ENCODE data around the gene FBH1. TPM values are rescaled to one million over a fixed set of nuclear protein-coding genes. Genes with fewer than 3 reads are reported as not detected.

The FBH1 gene
- total and polyA plus RNA-seq, 4 donors = 39.4 to 93.2 (median 63.8) TPM

- WGBS, 2 donors = 86 to 91% methylated on average over 5 of the region's 5 CpGs
- Histone ChIP-seq H3K4me1 (ENCODE audit: control insufficient read depth in 5 of 5, insufficient read depth in 5 of 5, low read length in 5 of 5) (peaks cover 0 to 2% (median 0%) of the 10 kb centered on the region in 5 donors), H3K27me3 (ENCODE audit: control insufficient read depth in 3 of 3, insufficient read depth in 3 of 3, low read length in 2 of 3) (peaks cover 0 to 3% (median 0%) of the 10 kb centered on the region in 3 donors), H3K4me3 (no peak overlapping the region), H3K36me3 (ENCODE audit: control insufficient read depth in 4 of 4, insufficient read depth in 4 of 4, low read length in 4 of 4) (peaks cover 0 to 16% (median 0%) of the 10 kb centered on the region in 4 donors), H3K9ac (ENCODE audit: insufficient read depth in 1 of 2, low read length in 2 of 2) (no peak overlapping the region), H3K9me3 (ENCODE audit: control insufficient read depth in 4 of 4, insufficient read depth in 3 of 4, low read length in 3 of 4) (no peaks in the 10 kb centered on the region), H3K27ac (ENCODE audit: low read depth in 1 of 2, low read length in 1 of 2) (no peak overlapping the region)
- ATAC-seq (ENCODE audit: insufficient read depth, low FRiP score) (no peak), DNase-seq (no peak)
- TF ChIP-seq CTCF (IDR thresholded peaks at IDR 0.05; ENCODE audit: control extremely low read depth, extremely low read depth) = no peak
Observed at GRCh38 chr10:5953676-5954075, 63.6 kb downstream of the FBH1 start.

- Histone ChIP-seq H3K27ac (ENCODE audit: low read depth in 1 of 2, low read length in 1 of 2) (no peak overlapping the region), H3K27me3 (ENCODE audit: control insufficient read depth in 3 of 3, insufficient read depth in 3 of 3, low read length in 2 of 3) (no peaks in the 10 kb centered on the region), H3K36me3 (ENCODE audit: control insufficient read depth in 4 of 4, insufficient read depth in 4 of 4, low read length in 4 of 4) (peaks cover 0 to 31% (median 0%) of the 10 kb centered on the region in 4 donors), H3K9ac (ENCODE audit: insufficient read depth in 1 of 2, low read length in 2 of 2) (no peak overlapping the region), H3K9me3 (ENCODE audit: control insufficient read depth in 4 of 4, insufficient read depth in 3 of 4, low read length in 3 of 4) (no peaks in the 10 kb centered on the region), H3K4me3 (no peak overlapping the region), H3K4me1 (ENCODE audit: control insufficient read depth in 5 of 5, insufficient read depth in 5 of 5, low read length in 5 of 5) (no peaks in the 10 kb centered on the region)
- no peak for ATAC-seq (ENCODE audit: insufficient read depth, low FRiP score)
- WGBS, 2 donors = 89 to 92% methylated on average over 17 of the region's 17 CpGs
- DNase-seq = no peak
- no peak for TF ChIP-seq CTCF (IDR thresholded peaks at IDR 0.05; ENCODE audit: control extremely low read depth, extremely low read depth)
Observed at GRCh38 chr10:5956146-5956936, 66.3 kb downstream of the FBH1 start.

- Histone ChIP-seq H3K9me3 (ENCODE audit: control insufficient read depth in 4 of 4, insufficient read depth in 3 of 4, low read length in 3 of 4) (no peaks in the 10 kb centered on the region), H3K4me3 (no peak overlapping the region), H3K27me3 (ENCODE audit: control insufficient read depth in 3 of 3, insufficient read depth in 3 of 3, low read length in 2 of 3) (no peaks in the 10 kb centered on the region), H3K27ac (ENCODE audit: low read depth in 1 of 2, low read length in 1 of 2) (no peak overlapping the region), H3K4me1 (ENCODE audit: control insufficient read depth in 5 of 5, insufficient read depth in 5 of 5, low read length in 5 of 5) (no peaks in the 10 kb centered on the region), H3K9ac (ENCODE audit: insufficient read depth in 1 of 2, low read length in 2 of 2) (no peak overlapping the region), H3K36me3 (ENCODE audit: control insufficient read depth in 4 of 4, insufficient read depth in 4 of 4, low read length in 4 of 4) (peaks cover 0 to 36% (median 0%) of the 10 kb centered on the region in 4 donors)
- no peak for TF ChIP-seq CTCF (IDR thresholded peaks at IDR 0.05; ENCODE audit: control extremely low read depth, extremely low read depth)
- 52 to 69% methylated on average over 2 of the region's 2 CpGs for WGBS, 2 donors
- DNase-seq (peak in 2 of 3 donors; percentile 71 to 79), ATAC-seq (ENCODE audit: insufficient read depth, low FRiP score) (no peak)
Observed at GRCh38 chr10:5958077-5958476, 68.0 kb downstream of the FBH1 start.

Measured in lung (tissue), 12 donors.